ENCODE measurements around the gene RRP9.
A peak's percentile ranks its signal among the peaks of the same experiment; 100 is the strongest.

RRP9 gene

GRCh38 chr3:51968170-51968775 is 26.6 kb upstream of the RRP9 start:
- H3K27me3 ChIP-seq (ENCODE audit: insufficient read depth, poor library complexity, severe bottlenecking): no peaks in the 10 kb centered on the region
- H3K4me1 ChIP-seq (ENCODE audit: insufficient read depth, poor library complexity, severe bottlenecking): no peaks in the 10 kb centered on the region
- no peaks in the 10 kb centered on the region for H3K36me3 ChIP-seq (ENCODE audit: low read depth)
- H3K27ac ChIP-seq (ENCODE audit: poor library complexity, severe bottlenecking): peak overlapping the region; percentile 75
- no peaks in the 10 kb centered on the region for H3K9me3 ChIP-seq (ENCODE audit: severe bottlenecking)
- DNase-seq (ENCODE audit: low spot score) (no peak), ATAC-seq (ENCODE audit: low read depth) (0 out of 3 replicates have a peak, but pooled peaks have one; percentile 3)
- TF ChIP-seq, protein P1, sequence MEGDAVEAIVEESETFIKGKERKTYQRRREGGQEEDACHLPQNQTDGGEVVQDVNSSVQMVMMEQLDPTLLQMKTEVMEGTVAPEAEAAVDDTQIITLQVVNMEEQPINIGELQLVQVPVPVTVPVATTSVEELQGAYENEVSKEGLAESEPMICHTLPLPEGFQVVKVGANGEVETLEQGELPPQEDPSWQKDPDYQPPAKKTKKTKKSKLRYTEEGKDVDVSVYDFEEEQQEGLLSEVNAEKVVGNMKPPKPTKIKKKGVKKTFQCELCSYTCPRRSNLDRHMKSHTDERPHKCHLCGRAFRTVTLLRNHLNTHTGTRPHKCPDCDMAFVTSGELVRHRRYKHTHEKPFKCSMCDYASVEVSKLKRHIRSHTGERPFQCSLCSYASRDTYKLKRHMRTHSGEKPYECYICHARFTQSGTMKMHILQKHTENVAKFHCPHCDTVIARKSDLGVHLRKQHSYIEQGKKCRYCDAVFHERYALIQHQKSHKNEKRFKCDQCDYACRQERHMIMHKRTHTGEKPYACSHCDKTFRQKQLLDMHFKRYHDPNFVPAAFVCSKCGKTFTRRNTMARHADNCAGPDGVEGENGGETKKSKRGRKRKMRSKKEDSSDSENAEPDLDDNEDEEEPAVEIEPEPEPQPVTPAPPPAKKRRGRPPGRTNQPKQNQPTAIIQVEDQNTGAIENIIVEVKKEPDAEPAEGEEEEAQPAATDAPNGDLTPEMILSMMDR (IDR thresholded peaks at IDR 0.05; ENCODE audit: poor library complexity, severe bottlenecking): no peak
- H3K4me3 ChIP-seq (ENCODE audit: severe bottlenecking): peak overlapping the region; percentile 89

- DNase-seq (ENCODE audit: low spot score) (no peak), ATAC-seq (ENCODE audit: low read depth) (peak; percentile 37)
- H3K9me3 ChIP-seq (ENCODE audit: severe bottlenecking): no peaks in the 10 kb centered on the region
- TF ChIP-seq, protein P1 (IDR thresholded peaks at IDR 0.05; ENCODE audit: poor library complexity, severe bottlenecking): no peak
- H3K4me1 ChIP-seq (ENCODE audit: insufficient read depth, poor library complexity, severe bottlenecking): no peaks in the 10 kb centered on the region
- H3K27me3 ChIP-seq (ENCODE audit: insufficient read depth, poor library complexity, severe bottlenecking): no peaks in the 10 kb centered on the region
- no peaks in the 10 kb centered on the region for H3K36me3 ChIP-seq (ENCODE audit: low read depth)
- H3K4me3 ChIP-seq (ENCODE audit: severe bottlenecking): peak within 1 kb of the TSS; percentile 89
- H3K27ac ChIP-seq (ENCODE audit: poor library complexity, severe bottlenecking): peak within 1 kb of the TSS; percentile 75
These were observed 25.9 kb upstream of the RRP9 start, which contains the start of gene PCBP4 for GRCh38 chr3:51967384-51968169. Gene PCBP4 (minus strand): TSS chr3:51967454. CDS start chr3:51961240, 6,214 bp downstream.

DNA sequence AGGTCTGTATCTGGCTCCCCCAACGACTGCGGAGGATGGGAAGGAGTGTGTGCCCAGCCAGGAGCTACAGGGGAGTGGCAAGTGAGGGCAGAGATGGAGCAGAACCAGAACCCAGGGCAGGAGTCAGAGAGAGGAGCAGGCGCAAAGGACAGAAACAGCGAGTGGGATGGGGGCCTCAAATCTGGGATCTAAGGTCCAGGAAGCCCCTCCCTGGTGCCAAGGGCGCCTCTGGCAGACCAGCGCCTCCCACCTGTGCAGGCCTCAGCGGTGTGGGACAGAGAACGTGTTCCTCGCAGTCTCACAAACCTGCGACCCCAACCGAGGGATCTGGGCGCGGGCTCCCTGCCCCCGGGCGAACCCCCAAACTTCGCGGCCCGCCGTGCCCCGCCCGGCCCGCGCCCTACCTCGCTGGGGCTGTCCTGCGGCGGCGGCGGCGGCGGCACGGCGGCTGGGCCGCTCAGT is 25.2 kb upstream of the RRP9 start:
- H3K4me3 ChIP-seq (ENCODE audit: severe bottlenecking): peak overlapping the region; percentile 89
- no peaks in the 10 kb centered on the region for H3K9me3 ChIP-seq (ENCODE audit: severe bottlenecking)
- ATAC-seq (ENCODE audit: low read depth): peak; percentile 30
- TF ChIP-seq, protein P1 (IDR thresholded peaks at IDR 0.05; ENCODE audit: poor library complexity, severe bottlenecking): no peak
- peak overlapping the region; percentile 75 for H3K27ac ChIP-seq (ENCODE audit: poor library complexity, severe bottlenecking)
- H3K27me3 ChIP-seq (ENCODE audit: insufficient read depth, poor library complexity, severe bottlenecking): no peaks in the 10 kb centered on the region
- no peaks in the 10 kb centered on the region for H3K36me3 ChIP-seq (ENCODE audit: low read depth)
- no peaks in the 10 kb centered on the region for H3K4me1 ChIP-seq (ENCODE audit: insufficient read depth, poor library complexity, severe bottlenecking)
- no peak for DNase-seq (ENCODE audit: low spot score)

DNA sequence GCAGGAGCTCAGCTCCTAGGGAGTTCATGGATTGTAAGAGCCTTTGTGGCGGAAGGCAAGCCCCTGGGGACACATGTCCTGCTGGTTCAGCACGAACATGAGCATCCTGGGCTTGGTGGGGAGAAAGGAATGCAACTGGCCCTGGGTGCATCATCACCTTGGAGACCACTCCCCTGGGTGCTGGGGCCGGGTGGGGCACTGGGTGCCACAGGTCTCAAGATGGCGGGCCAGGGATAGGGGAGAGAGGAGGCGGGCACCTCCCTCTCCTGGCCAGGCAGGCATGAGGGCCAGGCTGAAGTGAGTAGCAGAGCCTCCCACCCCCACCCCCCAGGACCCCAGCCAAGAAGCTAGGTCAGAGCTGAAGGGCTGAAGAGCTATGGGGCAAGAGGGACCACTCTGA is 24.8 kb upstream of the RRP9 start:
- peak overlapping the region; percentile 89 for H3K4me3 ChIP-seq (ENCODE audit: severe bottlenecking)
- no peak overlapping the region for H3K27ac ChIP-seq (ENCODE audit: poor library complexity, severe bottlenecking)
- DNase-seq (ENCODE audit: low spot score) (no peak), ATAC-seq (ENCODE audit: low read depth) (no peak)
- no peaks in the 10 kb centered on the region for H3K27me3 ChIP-seq (ENCODE audit: insufficient read depth, poor library complexity, severe bottlenecking)
- H3K36me3 ChIP-seq (ENCODE audit: low read depth): no peaks in the 10 kb centered on the region
- H3K9me3 ChIP-seq (ENCODE audit: severe bottlenecking): no peaks in the 10 kb centered on the region
- H3K4me1 ChIP-seq (ENCODE audit: insufficient read depth, poor library complexity, severe bottlenecking): no peaks in the 10 kb centered on the region
- TF ChIP-seq, protein P1 (IDR thresholded peaks at IDR 0.05; ENCODE audit: poor library complexity, severe bottlenecking): no peak

All from RWPE2 (cell line).